Astrocyte of the cerebellum (primary cell): ENCODE measurements around the gene ENOX1.

Experiments used
- DNase-seq: peaks from one replicate; pipeline ENCODE4 v3.0.0-alpha.2; 2011; ENCODE audit warnings: low read depth
- H3K4me3 ChIP-seq: 2 replicates; pipeline ENCODE4 v1.5.1; 2011; ENCODE audit warnings: mild to moderate bottlenecking, low read depth, low read length, moderate library complexity
- CTCF ChIP-seq: IDR thresholded peaks from 2 replicates; pipeline ENCODE4 v1.5.1; 2012; ENCODE audit warnings: low read length, low read depth, moderate library complexity, mild to moderate bottlenecking; ENCODE audit errors: missing control alignments
- in situ Hi-C: cut with HindIII; loops from 2 replicates; pipeline ENCODE4 v1.10.0; 2017; ENCODE audit warnings: low sequenced_read_pairs

The ENOX1 gene

GRCh38 chr13:43196750-43197370, 589.9 kb downstream of the ENOX1 start:
- in situ Hi-C loops = no loop called here
- DNase-seq = no peak
- TF ChIP-seq CTCF = no peak
- no peak overlapping the region for H3K4me3 ChIP-seq

GRCh38 chr13:43196086-43196621, 590.6 kb downstream of the ENOX1 start:
- in situ Hi-C loops = no loop called here
- H3K4me3 ChIP-seq = no peak overlapping the region
- no peak for TF ChIP-seq CTCF
- no peak for DNase-seq

GRCh38 chr13:43195551-43195950, 591.2 kb downstream of the ENOX1 start:
- no peak for DNase-seq
- in situ Hi-C loops = no loop called here
- TF ChIP-seq CTCF = no peak

GRCh38 chr13:43195112-43195511, 591.7 kb downstream of the ENOX1 start:
- in situ Hi-C loops = no loop called here
- no peak for DNase-seq
- TF ChIP-seq CTCF = no peak
- H3K4me3 ChIP-seq = no peak overlapping the region

More at GRCh38 chr13:43195551-43195950, 591.2 kb downstream of the ENOX1 start:
- no peak overlapping the region for H3K4me3 ChIP-seq

- no peak for DNase-seq
- TF ChIP-seq CTCF = no peak
- no peak overlapping the region for H3K4me3 ChIP-seq
- in situ Hi-C loops = no loop called here
Measured at GRCh38 chr13:43193789-43194420, 592.9 kb downstream of the ENOX1 start.

- no peak overlapping the region for H3K4me3 ChIP-seq
- TF ChIP-seq CTCF = no peak
- DNase-seq = no peak
- in situ Hi-C loops = no loop called here
Measured at GRCh38 chr13:43191546-43191945, 595.2 kb downstream of the ENOX1 start.
